PC-9 (cell line): ENCODE data around the gene ACVR1. TPM values are rescaled to one million over a fixed set of nuclear protein-coding genes. Genes with fewer than 3 reads are reported as not detected.

Experiments
- BruUV-seq: library from RNA; stranded (reverse); fragments of 400-500 nt; replicated peaks from 2 replicates; lab custom pipeline; 2021; lab: Mats Ljungman, UMichigan
- CTCF ChIA-PET: fragments of 300-600 bp; sonication (Branson Sonifier 250); formaldehyde crosslinking; loops from one replicate; lab custom pipeline; 2022; ENCODE audit warnings: antibody characterized with exemption; lab: Charles Lee
- POLR2A ChIA-PET: fragments of 300-600 bp; sonication (Branson Sonifier 250); formaldehyde crosslinking; loops from one replicate; lab custom pipeline; 2022; ENCODE audit warnings: antibody characterized with exemption; ENCODE audit not compliant: unreplicated experiment; lab: Charles Lee
- DNase-seq, 2 experiments: peaks; one replicate each; pipeline versions ENCODE4 v3.0.0 to v3.0.0-alpha.2; 2015 to 2022; ENCODE audit warnings: mixed read lengths in 1 of 2
- H2AFZ ChIP-seq: fragments of 200-600 bp; sonication (generic); 2 replicates; pipeline ENCODE4 v1.8.1; 2017; ENCODE audit warnings: antibody characterized with exemption
- H3F3A ChIP-seq: fragments of 200-600 bp; sonication (generic); 2 replicates; pipeline ENCODE4 v1.8.1; 2017; ENCODE audit warnings: antibody characterized with exemption, mild to moderate bottlenecking, low read depth; ENCODE audit not compliant: insufficient read depth
- H3K27ac ChIP-seq: fragments of 200-600 bp; sonication (generic); 2 replicates; pipeline ENCODE4 v1.6.1; 2016; ENCODE audit warnings: mixed run types
- H3K27me3 ChIP-seq: fragments of 200-600 bp; sonication (generic); 2 replicates; pipeline ENCODE4 v1.6.1; 2016; ENCODE audit warnings: low read depth, mixed run types; ENCODE audit not compliant: insufficient read depth
- H3K36me3 ChIP-seq: fragments of 200-600 bp; sonication (generic); 2 replicates; pipeline ENCODE4 v1.6.1; 2016; ENCODE audit warnings: low read depth, mixed run types
- H3K4me1 ChIP-seq: fragments of 200-600 bp; sonication (generic); replicated peaks from 2 replicates; pipeline ENCODE4 v1.6.1; 2016; ENCODE audit warnings: mixed run types; ENCODE audit not compliant: insufficient read depth
- H3K4me2 ChIP-seq: fragments of 200-600 bp; sonication (generic); 2 replicates; pipeline ENCODE4 v1.6.1; 2017; ENCODE audit warnings: mixed run types
- H3K4me3 ChIP-seq: fragments of 200-600 bp; sonication (generic); 2 replicates; pipeline ENCODE4 v1.6.1; 2016; ENCODE audit warnings: mixed run types
- H3K79me2 ChIP-seq: fragments of 200-600 bp; sonication (generic); 2 replicates; pipeline ENCODE4 v1.6.1; 2017; ENCODE audit warnings: low read depth, mixed run types
- H3K9me2 ChIP-seq: fragments of 200-600 bp; sonication (generic); 2 replicates; pipeline ENCODE4 v1.8.1; 2017; ENCODE audit warnings: mild to moderate bottlenecking; ENCODE audit not compliant: insufficient read depth
- H3K9me3 ChIP-seq: fragments of 200-600 bp; sonication (generic); 2 replicates; pipeline ENCODE4 v1.8.1; 2016; ENCODE audit warnings: low read depth; ENCODE audit not compliant: insufficient read depth
- H4K20me1 ChIP-seq: fragments of 200-600 bp; sonication (generic); 2 replicates; pipeline ENCODE4 v1.8.1; 2017; ENCODE audit not compliant: insufficient read depth
- EZH2 ChIP-seq: fragments of 200-600 bp; sonication (generic); IDR thresholded peaks from 2 replicates; pipeline ENCODE4 v1.8.0; 2017; ENCODE audit warnings: antibody characterized with exemption, low read depth
- intact Hi-C: fragments of 100-400 bp; cut with micrococcal nuclease; formaldehyde crosslinking; loops from one replicate; pipeline ENCODE4 v1.10.0; 2022; ENCODE audit not compliant: unreplicated experiment
- total RNA-seq: library from RNA; stranded (reverse); gene quantifications from 2 replicates; pipeline ENCODE4 v1.2.3, GENCODE V29; 2021
- TF ChIP-seq, protein P1 (sequence below): fragments of 200-600 bp; sonication (generic); conservative IDR thresholded peaks from 2 replicates; pipeline ENCODE4 v1.6.1; 2017; ENCODE audit warnings: mixed run types, antibody characterized with exemption, mild to moderate bottlenecking, moderate library complexity

ACVR1 gene
- total RNA-seq, 1 experiment from 2014 or later = 8.9 TPM

DNA sequence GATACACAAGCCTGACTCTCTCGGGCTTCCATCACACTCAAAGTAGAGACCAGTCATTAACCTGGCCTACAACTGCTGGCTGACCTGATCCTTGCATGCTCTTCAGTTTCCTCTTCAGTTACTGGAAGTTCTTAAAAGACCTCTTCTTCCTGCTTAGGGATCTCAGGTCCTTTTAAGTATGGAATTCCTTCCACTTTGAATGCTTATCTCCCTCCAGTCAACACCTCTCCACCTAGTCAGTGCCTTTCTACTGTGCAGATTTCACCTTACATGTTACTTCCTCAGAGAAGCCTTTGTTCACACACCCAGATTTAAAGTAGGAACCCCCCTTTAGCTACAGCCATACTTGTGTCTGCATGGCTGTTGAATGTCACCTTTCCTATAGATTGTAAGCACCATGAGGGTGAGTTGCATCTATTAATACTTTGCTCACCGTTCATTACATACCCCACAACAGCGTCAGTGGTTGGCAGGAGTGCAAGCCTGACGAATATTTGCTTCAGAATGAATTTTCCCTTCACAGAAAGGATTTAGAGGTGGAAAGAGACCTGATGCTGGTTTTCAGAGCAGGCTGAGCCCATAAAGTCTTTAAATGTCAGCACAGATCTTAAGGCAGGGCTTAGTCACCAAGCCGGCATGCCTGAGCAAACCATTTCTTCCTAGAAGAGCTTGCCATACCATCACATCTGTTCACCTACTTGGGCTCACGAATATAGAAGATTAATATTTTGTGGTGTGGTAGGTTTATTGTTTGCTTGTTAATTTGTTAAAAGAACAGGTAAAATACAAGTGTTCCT is 90.1 kb downstream of the ACVR1 start:
- H3K4me3 ChIP-seq = no peak overlapping the region
- H3K9me3 ChIP-seq = no peaks in the 10 kb centered on the region
- H3K4me2 ChIP-seq = no peak overlapping the region
- ChIA-PET POLR2A (no interaction called here), CTCF (no interaction called here)
- intact Hi-C loops = no loop called here
- H3F3A ChIP-seq = no peaks in the 10 kb centered on the region
- H3K9me2 ChIP-seq = no peaks in the 10 kb centered on the region
- no peak overlapping the region for H3K27ac ChIP-seq
- no peaks in the 10 kb centered on the region for H3K36me3 ChIP-seq
- TF ChIP-seq EZH2 = no peak
- TF ChIP-seq, protein P1, sequence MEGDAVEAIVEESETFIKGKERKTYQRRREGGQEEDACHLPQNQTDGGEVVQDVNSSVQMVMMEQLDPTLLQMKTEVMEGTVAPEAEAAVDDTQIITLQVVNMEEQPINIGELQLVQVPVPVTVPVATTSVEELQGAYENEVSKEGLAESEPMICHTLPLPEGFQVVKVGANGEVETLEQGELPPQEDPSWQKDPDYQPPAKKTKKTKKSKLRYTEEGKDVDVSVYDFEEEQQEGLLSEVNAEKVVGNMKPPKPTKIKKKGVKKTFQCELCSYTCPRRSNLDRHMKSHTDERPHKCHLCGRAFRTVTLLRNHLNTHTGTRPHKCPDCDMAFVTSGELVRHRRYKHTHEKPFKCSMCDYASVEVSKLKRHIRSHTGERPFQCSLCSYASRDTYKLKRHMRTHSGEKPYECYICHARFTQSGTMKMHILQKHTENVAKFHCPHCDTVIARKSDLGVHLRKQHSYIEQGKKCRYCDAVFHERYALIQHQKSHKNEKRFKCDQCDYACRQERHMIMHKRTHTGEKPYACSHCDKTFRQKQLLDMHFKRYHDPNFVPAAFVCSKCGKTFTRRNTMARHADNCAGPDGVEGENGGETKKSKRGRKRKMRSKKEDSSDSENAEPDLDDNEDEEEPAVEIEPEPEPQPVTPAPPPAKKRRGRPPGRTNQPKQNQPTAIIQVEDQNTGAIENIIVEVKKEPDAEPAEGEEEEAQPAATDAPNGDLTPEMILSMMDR = no peak
- no peaks in the 10 kb centered on the region for H3K4me1 ChIP-seq
- H2AFZ ChIP-seq = no peak overlapping the region
- no peaks in the 10 kb centered on the region for H4K20me1 ChIP-seq
- no peaks in the 10 kb centered on the region for H3K27me3 ChIP-seq
- no peak for DNase-seq
- H3K79me2 ChIP-seq = no peaks in the 10 kb centered on the region
- BruUV-seq = no TSS peak

DNA sequence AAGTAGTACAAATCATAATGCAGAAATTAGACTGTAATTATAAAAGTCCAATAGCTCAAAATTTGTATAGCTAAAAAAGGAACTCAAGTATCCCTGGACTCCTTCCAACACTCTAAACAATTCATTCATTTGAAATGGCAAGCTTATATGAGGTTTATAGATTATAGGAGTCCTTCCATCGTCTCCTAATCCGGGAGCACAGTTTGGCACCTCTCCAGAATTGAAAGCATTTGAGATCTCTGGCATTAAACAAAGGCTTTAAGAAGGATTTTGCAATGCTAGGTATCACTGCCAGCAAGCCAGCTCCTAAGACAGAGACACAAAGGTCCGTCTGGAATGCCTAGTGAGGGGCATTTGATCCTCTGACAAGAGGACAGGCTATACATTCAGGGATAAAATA is 90.9 kb downstream of the ACVR1 start:
- no peaks in the 10 kb centered on the region for H3K79me2 ChIP-seq
- H3K36me3 ChIP-seq = no peaks in the 10 kb centered on the region
- POLR2A ChIA-PET = no interaction called here
- BruUV-seq = no TSS peak
- no peaks in the 10 kb centered on the region for H3K9me2 ChIP-seq
- no peaks in the 10 kb centered on the region for H3K9me3 ChIP-seq
- no peak overlapping the region for H3K4me3 ChIP-seq
- no peak overlapping the region for H3K4me2 ChIP-seq
- CTCF ChIA-PET = no interaction called here
- H2AFZ ChIP-seq = no peak overlapping the region
- H3K27ac ChIP-seq = no peak overlapping the region
- H4K20me1 ChIP-seq = no peaks in the 10 kb centered on the region
- H3K27me3 ChIP-seq = no peaks in the 10 kb centered on the region
- DNase-seq = no peak
- intact Hi-C loops = no loop called here
- no peak for TF ChIP-seq EZH2
- TF ChIP-seq, protein P1 = no peak
- no peaks in the 10 kb centered on the region for H3F3A ChIP-seq
- no peaks in the 10 kb centered on the region for H3K4me1 ChIP-seq

DNA sequence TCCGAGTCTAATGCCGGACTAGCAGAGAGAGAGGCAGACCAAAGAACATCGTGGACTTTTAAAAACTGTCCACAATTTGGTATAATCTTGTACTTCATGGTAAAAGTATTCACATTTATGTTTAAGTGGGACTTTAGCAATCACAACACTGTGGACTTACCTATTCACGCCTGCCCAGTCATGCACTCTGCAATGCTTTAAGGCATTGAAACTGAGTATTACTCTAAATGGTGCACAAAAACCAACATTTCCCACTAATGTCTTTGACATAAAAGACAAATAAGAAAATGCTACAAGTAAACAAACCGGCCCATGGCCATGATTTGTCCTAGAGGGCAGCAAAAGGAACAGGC is 91.3 kb downstream of the ACVR1 start:
- TF ChIP-seq, protein P1 = no peak
- no peak for TF ChIP-seq EZH2
- no TSS peak for BruUV-seq
- H3F3A ChIP-seq = no peaks in the 10 kb centered on the region
- no peaks in the 10 kb centered on the region for H3K9me2 ChIP-seq
- ChIA-PET POLR2A (no interaction called here), CTCF (no interaction called here)
- H3K9me3 ChIP-seq = no peaks in the 10 kb centered on the region
- H4K20me1 ChIP-seq = no peaks in the 10 kb centered on the region
- no peaks in the 10 kb centered on the region for H3K36me3 ChIP-seq
- no peaks in the 10 kb centered on the region for H3K4me1 ChIP-seq
- no peak overlapping the region for H3K4me2 ChIP-seq
- H2AFZ ChIP-seq = no peak overlapping the region
- H3K27me3 ChIP-seq = no peaks in the 10 kb centered on the region
- H3K79me2 ChIP-seq = no peaks in the 10 kb centered on the region
- no peak for DNase-seq
- intact Hi-C loops = loop anchor here (5.0 kb wide), 1 partner anchor 93 kb away; the partner anchor contains the start of gene ACVR1
- H3K4me3 ChIP-seq = no peak overlapping the region
- no peak overlapping the region for H3K27ac ChIP-seq
